Hepatic stellate cell (primary cell): Measurements from ENCODE around the gene PAM16.

Experiments used
- DNase-seq: peaks from one replicate; pipeline ENCODE4 v3.0.0; 2011; ENCODE audit warnings: low spot score

The PAM16 gene

GRCh38 chr16:4319454-4320421 lies 31.4 kb downstream of the PAM16 start:
- DNase-seq = no peak

- DNase-seq = no peak
These were observed 32.2 kb downstream of the PAM16 start for GRCh38 chr16:4318967-4319366.

GRCh38 chr16:4318451-4318910 lies 32.6 kb downstream of the PAM16 start:
- DNase-seq = no peak

- no peak for DNase-seq
These were observed 33.3 kb downstream of the PAM16 start for GRCh38 chr16:4317532-4318450.

GRCh38 chr16:4316864-4317531 lies 34.1 kb downstream of the PAM16 start:
- DNase-seq = no peak

- DNase-seq = no peak
These were observed 34.8 kb downstream of the PAM16 start for GRCh38 chr16:4316108-4316863.

- peak; percentile 93 for DNase-seq
These were observed 35.7 kb downstream of the PAM16 start, which contains the start of gene GLIS2 for GRCh38 chr16:4315186-4316107. GLIS2 (plus strand) TSS chr16:4316067; CDS start chr16:4332281, 16,214 bp downstream.

GRCh38 chr16:4314532-4315185 lies 36.5 kb downstream of the PAM16 start:
- no peak for DNase-seq

- DNase-seq = no peak
These were observed 37.3 kb downstream of the PAM16 start for GRCh38 chr16:4313563-4314531.

GRCh38 chr16:4309833-4310266 lies 41.3 kb downstream of the PAM16 start:
- DNase-seq = peak; percentile 48

GRCh38 chr16:4309102-4309832 lies 41.9 kb downstream of the PAM16 start:
- no peak for DNase-seq

GRCh38 chr16:4307215-4308037 lies 43.7 kb downstream of the PAM16 start:
- peak; percentile 93 for DNase-seq

- DNase-seq = no peak
These were observed 44.5 kb downstream of the PAM16 start for GRCh38 chr16:4306470-4307214.

- no peak for DNase-seq
These were observed 47.1 kb downstream of the PAM16 start for GRCh38 chr16:4303973-4304372.

GRCh38 chr16:4301968-4302367 lies 49.2 kb downstream of the PAM16 start:
- DNase-seq = no peak

- DNase-seq = no peak
These were observed 49.9 kb downstream of the PAM16 start for GRCh38 chr16:4301177-4301576.
